Testis (tissue), 3 donors: Measurements from ENCODE around the gene LZTFL1. TPM values are rescaled to one million over a fixed set of nuclear protein-coding genes. Genes with fewer than 3 reads are reported as not detected.
"Not testable (repeated sequence)": the region's sequence is repeated elsewhere in the genome, so short reads cannot be mapped to it uniquely, and the experiment has no call there.

Experiments used
- DNase-seq: peaks from one replicate; pipeline ENCODE4 v3.0.0-alpha.2; 2019
- H3K27ac ChIP-seq, 2 donors: fragments of 200-600 bp; sonication (generic); one replicate each; pipeline ENCODE4 v1.5.1; 2019
- H3K27me3 ChIP-seq: fragments of 200-600 bp; sonication (generic); one replicate; pipeline ENCODE4 v1.5.1; 2019
- H3K36me3 ChIP-seq: fragments of 200-600 bp; sonication (generic); one replicate; pipeline ENCODE4 v1.5.1; 2017; ENCODE audit warnings: low read depth; ENCODE audit errors: missing control alignments
- H3K4me1 ChIP-seq: fragments of 200-600 bp; sonication (generic); one replicate; pipeline ENCODE4 v1.5.1; 2019
- H3K4me3 ChIP-seq, 2 donors: fragments of 200-600 bp; sonication (generic); one replicate each; pipeline ENCODE4 v1.5.1; 2017 to 2019
- H3K9me3 ChIP-seq: fragments of 200-600 bp; sonication (generic); one replicate; pipeline ENCODE4 v1.5.1; 2017
- CTCF ChIP-seq, 3 experiments: fragments of 450-650 bp in 2 of 3; fragments of 200-600 bp in 1 of 3; sonication (generic) in 1 of 3; IDR thresholded peaks; one replicate each; pipeline ENCODE4 v1.5.1; 2016 to 2019; ENCODE audit warnings: antibody characterized with exemption in 3 of 3, mild to moderate bottlenecking in 2 of 3, moderate library complexity in 1 of 3
- POLR2A ChIP-seq: fragments of 450-650 bp; IDR thresholded peaks from one replicate; pipeline ENCODE4 v1.6.1; 2017; ENCODE audit warnings: antibody characterized with exemption, mild to moderate bottlenecking, moderate library complexity
- WGBS, 2 donors: methylation state at CpG; one replicate each; pipeline ENCODE4 v1.1.5; 2018; 5-methylcytosine and 5-hydroxymethylcytosine counted together
- intact Hi-C: fragments of 100-400 bp; cut with DNase I; formaldehyde crosslinking; loops from one replicate; pipeline ENCODE4 v1.15.1; 2023; ENCODE audit warnings: low total_unique reads
- polyA plus RNA-seq: library from polyadenylated mRNA; stranded (reverse); fragments of 350-450 nt; fragmentation: Illumina TruSeq; extraction: RNeasy Lipid Tissue Mini Kit (QIAGEN cat#74804); gene quantifications from one replicate; pipeline ENCODE4 v1.2.3, GENCODE V29; 2014; ENCODE audit warnings: low read depth, low replicate concordance; ENCODE audit not compliant: insufficient read depth
- total RNA-seq, 2 donors: library from RNA; depleted of rRNA; stranded (reverse); fragments of >200 nt; gene quantifications; one replicate each; pipeline ENCODE4 v1.2.3, GENCODE V29; 2016

LZTFL1 gene
- total and polyA plus RNA-seq, 3 donors from 2014 or later = 55.6 to 156 (median 66.4) TPM

GRCh38 chr3:45860481-45860880 is 18.6 kb upstream of the LZTFL1 start:
- no peak for DNase-seq
- intact Hi-C loops = no loop called here
- H3K27ac ChIP-seq = no peak overlapping the region
- H3K27me3 ChIP-seq = no peaks in the 10 kb centered on the region
- WGBS, 2 donors = 83 to 85% methylated on average over 4 of the region's 4 CpGs
- H3K4me3 ChIP-seq = no peak overlapping the region
- no peaks in the 10 kb centered on the region for H3K36me3 ChIP-seq
- TF ChIP-seq CTCF (IDR thresholded peaks at IDR 0.05) (no peak), POLR2A (no peak)
- no peaks in the 10 kb centered on the region for H3K9me3 ChIP-seq
- H3K4me1 ChIP-seq = no peaks in the 10 kb centered on the region

GRCh38 chr3:45858809-45859543 is 17.1 kb upstream of the LZTFL1 start:
- 90 to 91% methylated on average over 7 of the region's 7 CpGs for WGBS, 2 donors
- no peaks in the 10 kb centered on the region for H3K36me3 ChIP-seq
- no peak overlapping the region for H3K4me3 ChIP-seq
- no peak overlapping the region for H3K27ac ChIP-seq
- H3K4me1 ChIP-seq = no peaks in the 10 kb centered on the region
- H3K27me3 ChIP-seq = no peaks in the 10 kb centered on the region
- no peak for TF ChIP-seq POLR2A
- TF ChIP-seq CTCF (IDR thresholded peaks at IDR 0.05) = no peak
- intact Hi-C loops = no loop called here
- H3K9me3 ChIP-seq = no peaks in the 10 kb centered on the region
- DNase-seq = no peak

- H3K27ac ChIP-seq, H3K27me3 ChIP-seq, H3K4me1 ChIP-seq, H3K36me3 ChIP-seq, intact Hi-C loops, DNase-seq, H3K4me3 ChIP-seq, H3K9me3 ChIP-seq: not testable (repeated sequence)
- WGBS, 2 donors = 85 to 93% methylated on average over 2 of the region's 2 CpGs
These were observed 15.1 kb upstream of the LZTFL1 start for GRCh38 chr3:45857024-45857423.

DNA sequence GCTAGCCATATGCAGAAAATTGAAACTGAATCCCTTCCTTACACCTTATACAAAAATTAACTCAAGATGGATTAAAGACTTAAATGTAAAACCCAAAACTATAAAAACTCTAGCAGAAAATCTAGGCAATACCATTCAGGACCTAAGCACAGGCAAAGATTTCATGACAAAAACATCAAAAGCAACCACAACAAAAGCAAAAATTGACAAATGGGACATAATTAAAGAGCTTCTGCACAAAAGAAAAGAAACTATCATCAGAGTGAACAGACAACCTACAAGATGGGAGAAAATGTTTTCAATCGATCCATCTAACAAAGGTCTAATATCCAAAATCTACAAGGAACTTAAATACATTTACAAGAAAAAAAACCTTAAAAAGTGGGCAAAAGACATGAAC is 14.4 kb upstream of the LZTFL1 start:
- H3K27me3 ChIP-seq, DNase-seq, H3K4me3 ChIP-seq, H3K27ac ChIP-seq, H3K9me3 ChIP-seq, intact Hi-C loops, H3K36me3 ChIP-seq, H3K4me1 ChIP-seq: not testable (repeated sequence)
- WGBS, 2 donors = 90 to 97% methylated on average over 1 of the region's 1 CpG

- H3K4me3 ChIP-seq = no peak overlapping the region
- WGBS, 2 donors = 78 to 87% methylated on average over 2 of the region's 2 CpGs
These were observed 10.9 kb upstream of the LZTFL1 start for GRCh38 chr3:45852828-45853227.

More at GRCh38 chr3:45852828-45853227, 10.9 kb upstream of the LZTFL1 start:
- H3K36me3 ChIP-seq = no peaks in the 10 kb centered on the region
- intact Hi-C loops = no loop called here
- no peaks in the 10 kb centered on the region for H3K4me1 ChIP-seq
- H3K27ac ChIP-seq = no peak overlapping the region
- TF ChIP-seq POLR2A = no peak
- no peak for TF ChIP-seq CTCF (IDR thresholded peaks at IDR 0.05)
- H3K9me3 ChIP-seq = no peaks in the 10 kb centered on the region
- H3K27me3 ChIP-seq = no peaks in the 10 kb centered on the region
- DNase-seq = no peak
